Suppressor macrophage treated with lipopolysaccharide for 4 hours (primary cell): ENCODE data around the gene EFNA5.

Experiments
- DNase-seq: peaks from one replicate; pipeline ENCODE4 v3.0.0-alpha.2; 2020

The EFNA5 gene

GRCh38 chr5:107601076-107601475 is 69.7 kb downstream of the EFNA5 start:
- no peak for DNase-seq

GRCh38 chr5:107598958-107599357 is 71.8 kb downstream of the EFNA5 start:
- DNase-seq: no peak

GRCh38 chr5:107597803-107598202 is 72.9 kb downstream of the EFNA5 start:
- DNase-seq: no peak

GRCh38 chr5:107597247-107597646 is 73.5 kb downstream of the EFNA5 start:
- DNase-seq: no peak

- DNase-seq: no peak
Measured at GRCh38 chr5:107594253-107595045, 76.3 kb downstream of the EFNA5 start.

GRCh38 chr5:107593009-107593408 is 77.7 kb downstream of the EFNA5 start:
- DNase-seq: no peak

- DNase-seq: no peak
Measured at GRCh38 chr5:107592515-107592914, 78.2 kb downstream of the EFNA5 start.

GRCh38 chr5:107590686-107591085 is 80.1 kb downstream of the EFNA5 start:
- no peak for DNase-seq

- DNase-seq: no peak
Measured at GRCh38 chr5:107589520-107590193, 81.1 kb downstream of the EFNA5 start.

GRCh38 chr5:107582625-107583024 is 88.1 kb downstream of the EFNA5 start:
- DNase-seq: no peak

- no peak for DNase-seq
Measured at GRCh38 chr5:107580889-107581820, 89.6 kb downstream of the EFNA5 start.

GRCh38 chr5:107578051-107578635 is 92.6 kb downstream of the EFNA5 start:
- no peak for DNase-seq

- DNase-seq: no peak
Measured at GRCh38 chr5:107577394-107577950, 93.3 kb downstream of the EFNA5 start.

- no peak for DNase-seq
Measured at GRCh38 chr5:107576736-107577393, 93.9 kb downstream of the EFNA5 start.

- DNase-seq: no peak
Measured at GRCh38 chr5:107576155-107576554, 94.6 kb downstream of the EFNA5 start.

- DNase-seq: no peak
Measured at GRCh38 chr5:107574287-107574686, 96.5 kb downstream of the EFNA5 start.

GRCh38 chr5:107572715-107573368 is 97.9 kb downstream of the EFNA5 start:
- DNase-seq: no peak

GRCh38 chr5:107571621-107572536 is 98.9 kb downstream of the EFNA5 start:
- DNase-seq: peak; percentile 93

GRCh38 chr5:107570805-107571531 is 99.8 kb downstream of the EFNA5 start:
- DNase-seq: peak; percentile 17

GRCh38 chr5:107570181-107570580 is 100.6 kb downstream of the EFNA5 start:
- no peak for DNase-seq
